Jurkat, Clone E6-1 (cell line): ENCODE measurements around the gene MAMDC4. TPM values are rescaled to one million over a fixed set of nuclear protein-coding genes. Genes with fewer than 3 reads are reported as not detected.
"Not testable (repeated sequence)": the region's sequence is repeated elsewhere in the genome, so short reads cannot be mapped to it uniquely, and the experiment has no call there.

Source experiments
- DNase-seq: peaks from one replicate; pipeline ENCODE4 v3.0.0-alpha.2; 2011; ENCODE audit warnings: low read depth, low spot score
- H3K4me3 ChIP-seq: 2 replicates; pipeline ENCODE4 v1.5.1; 2011; ENCODE audit warnings: mild to moderate bottlenecking, low read length, control low read depth, moderate library complexity
- polyA plus RNA-seq: library from polyadenylated mRNA; unstranded; fragments of >200 nt; gene quantifications from one replicate; pipeline ENCODE4 v1.2.1, GENCODE V29; 2012; ENCODE audit warnings: missing spikeins; ENCODE audit not compliant: insufficient read length, insufficient read depth

Gene MAMDC4
- polyA plus RNA-seq, result 8.0 TPM

- no peak within 1 kb of the TSS for H3K4me3 ChIP-seq
- DNase-seq, result no peak
Observed at GRCh38 chr9:136851941-136852663, at the start of gene MAMDC4. Gene MAMDC4, plus strand, starts transcription at chr9:136852346. Its CDS starts 71 bp downstream, at chr9:136852417.

- not testable (repeated sequence) for DNase-seq, H3K4me3 ChIP-seq
Observed at GRCh38 chr9:136803009-136803550, 49.1 kb upstream of the MAMDC4 start.

DNA sequence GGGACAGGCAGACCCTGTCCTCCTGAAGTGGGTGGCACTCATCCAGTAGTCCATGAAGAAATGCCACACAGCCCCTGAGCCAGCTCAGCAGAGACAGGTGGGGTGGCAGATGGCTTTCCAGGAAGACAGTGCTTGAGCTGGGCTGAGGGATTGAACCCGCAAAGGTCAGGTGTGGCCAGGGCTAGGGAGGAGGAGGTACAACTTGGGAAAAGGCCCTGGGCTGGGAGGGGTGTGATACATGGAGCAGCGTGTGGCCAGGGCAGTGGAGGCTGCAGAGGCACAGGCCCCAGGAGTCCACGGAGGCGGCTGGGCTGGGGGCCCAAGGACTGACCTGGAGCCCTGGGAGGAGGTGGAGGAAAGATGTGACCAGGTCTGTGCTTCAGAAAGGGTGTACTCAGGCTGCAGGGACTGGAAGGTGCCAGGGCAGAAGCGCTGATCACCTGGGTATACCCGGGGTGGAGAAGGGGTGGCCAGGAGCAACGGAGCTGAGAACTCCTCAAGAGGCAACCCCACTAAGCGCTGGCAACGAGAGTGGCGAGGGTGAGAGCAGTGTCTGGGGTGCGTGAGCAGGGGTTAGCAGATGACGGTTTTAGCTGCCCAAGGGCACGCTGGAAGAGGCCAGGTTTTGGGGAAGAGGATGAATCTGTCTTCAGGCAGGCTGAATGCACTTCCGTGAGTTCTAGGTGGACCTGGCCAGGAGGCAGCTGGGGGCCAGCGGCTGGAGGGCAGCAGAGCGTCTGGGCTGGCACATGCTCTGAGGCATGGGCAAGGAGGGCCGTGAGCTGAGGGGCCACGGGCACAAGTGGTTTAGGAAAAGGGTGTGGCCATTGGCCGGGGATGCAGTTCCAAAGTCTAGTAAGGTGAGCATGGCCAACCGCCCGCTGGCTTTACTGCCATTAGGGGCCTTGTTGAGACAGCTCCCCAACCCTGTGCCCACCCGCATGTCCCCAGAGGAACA lies 48.3 kb upstream of the MAMDC4 start:
- H3K4me3 ChIP-seq, result no peak overlapping the region
- no peak for DNase-seq

- DNase-seq, result no peak
Observed at GRCh38 chr9:136804509-136805206, 47.5 kb upstream of the MAMDC4 start.

DNA sequence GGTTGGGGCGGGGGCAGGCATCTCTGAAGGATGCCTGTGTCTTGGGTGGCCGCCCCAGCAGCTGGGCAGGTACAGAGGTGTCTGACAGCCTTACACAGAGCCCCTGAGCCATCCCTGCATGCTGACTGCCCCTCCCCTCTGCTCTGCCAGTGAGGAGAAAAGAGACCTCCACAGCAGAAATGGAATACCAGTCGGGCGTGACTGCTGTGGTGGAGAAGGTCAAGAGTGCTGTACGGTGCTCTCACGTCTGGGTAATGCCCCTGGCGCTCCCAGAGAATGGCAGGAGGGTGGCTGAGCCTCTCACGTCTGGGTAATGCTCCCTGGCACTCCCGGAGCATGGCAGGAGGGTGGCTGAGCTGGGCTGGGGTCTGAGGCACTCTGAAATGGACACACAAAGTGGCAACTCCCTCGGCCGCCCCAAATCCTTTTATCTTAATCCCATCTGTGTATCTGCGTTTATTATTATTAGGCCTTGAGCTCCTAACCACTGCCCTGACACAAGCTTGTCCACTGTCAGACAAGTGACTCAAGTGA lies 46.9 kb upstream of the MAMDC4 start:
- no peak for DNase-seq
- no peak overlapping the region for H3K4me3 ChIP-seq

More at GRCh38 chr9:136804509-136805206, 47.5 kb upstream of the MAMDC4 start:
- no peak overlapping the region for H3K4me3 ChIP-seq

DNA sequence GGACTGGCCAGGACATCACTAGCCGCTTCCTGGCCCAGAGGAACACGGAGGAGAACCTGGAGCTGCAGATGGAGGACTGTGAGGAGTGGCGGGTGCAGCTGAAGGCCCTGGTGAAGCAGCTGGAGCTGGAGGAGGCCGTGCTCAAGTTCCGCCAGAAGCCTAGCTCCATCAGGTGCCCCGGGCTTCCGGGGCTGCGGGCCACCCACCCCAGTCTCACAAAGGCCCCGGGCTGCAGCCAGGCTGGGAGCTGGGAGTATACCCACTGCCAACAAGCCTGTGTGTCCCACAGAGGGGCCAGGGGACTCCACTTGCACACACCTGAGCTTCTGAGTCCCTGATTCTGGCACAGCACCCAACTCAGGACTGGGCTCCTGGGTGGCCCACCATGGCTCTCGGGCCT lies 46.1 kb upstream of the MAMDC4 start:
- no peak for DNase-seq
- H3K4me3 ChIP-seq, result no peak overlapping the region

DNA sequence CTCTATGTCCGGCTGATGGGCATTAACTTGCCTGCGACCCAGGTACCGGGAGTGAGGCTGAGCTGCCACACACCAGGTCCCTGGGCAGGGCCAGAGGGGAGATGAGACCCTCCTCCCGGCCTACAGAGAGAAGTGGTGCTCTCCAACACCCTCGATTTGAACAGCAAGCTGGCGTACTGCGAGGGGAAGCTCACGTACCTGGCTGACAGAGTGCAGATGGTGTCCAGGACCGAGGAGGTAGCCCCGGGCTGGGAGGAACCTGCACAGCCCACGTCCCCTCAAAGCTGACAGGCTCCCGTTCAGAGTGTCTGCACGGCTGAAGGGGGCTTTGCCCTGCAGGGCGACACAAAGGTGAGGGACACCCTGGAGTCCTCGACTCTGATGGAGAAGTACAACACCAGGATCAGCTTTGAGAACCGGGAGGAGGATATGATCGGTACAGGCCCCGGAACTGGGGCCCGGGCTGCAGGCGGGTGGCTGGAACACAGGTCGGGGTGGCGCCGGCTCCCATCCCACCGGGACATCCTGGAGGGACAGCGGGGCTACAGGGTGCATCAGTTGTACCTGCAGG lies 45.4 kb upstream of the MAMDC4 start:
- peak overlapping the region; percentile 79 for H3K4me3 ChIP-seq
- DNase-seq, result no peak

DNA sequence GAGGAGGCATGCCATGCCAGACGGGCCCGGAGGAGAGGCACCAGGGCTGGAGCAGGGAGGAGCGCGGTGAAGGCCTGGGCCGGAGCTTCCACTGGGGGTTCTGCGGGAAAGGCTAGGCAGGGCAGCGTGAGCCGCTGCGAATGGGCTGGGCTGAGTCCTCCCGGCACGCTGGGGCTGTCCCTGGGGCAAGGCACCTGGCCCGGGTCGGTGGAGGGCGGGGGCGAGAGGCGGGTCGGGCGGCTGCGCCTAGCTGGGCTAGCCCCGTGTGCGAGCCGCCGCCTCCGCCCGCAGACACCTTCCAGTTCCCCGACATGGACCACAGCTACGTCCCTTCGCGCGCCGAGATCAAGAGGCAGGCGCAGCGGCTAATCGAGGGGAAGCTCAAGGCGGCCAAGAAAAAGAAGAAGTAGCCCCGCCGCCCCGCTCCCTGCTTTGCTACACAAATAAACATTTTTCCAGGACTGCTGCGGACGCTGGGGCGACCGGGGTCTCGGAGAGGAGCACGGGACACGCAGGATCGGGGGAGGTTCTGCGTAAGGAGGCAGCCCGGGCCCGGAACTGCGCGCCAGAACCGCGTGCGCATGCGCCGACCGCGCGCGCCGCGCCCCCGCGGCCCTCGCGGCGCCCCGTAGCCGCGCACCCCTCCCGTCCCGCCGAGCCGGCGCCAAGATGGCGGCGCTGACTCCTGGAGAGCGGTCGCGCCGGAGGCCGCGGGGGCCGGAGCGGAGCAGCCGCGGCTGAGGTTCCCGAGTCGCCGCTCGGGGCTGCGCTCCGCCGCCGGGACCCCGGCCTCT lies 44.7 kb upstream of the MAMDC4 start, which contains the start of gene RABL6:
Gene RABL6, plus strand, starts transcription at position 668 of the 794 bp plus-strand sequence. CDS start 249 bp downstream, outside the sequence.
- DNase-seq, result peak; percentile 51
- peak within 1 kb of the TSS; percentile 79 for H3K4me3 ChIP-seq

DNA sequence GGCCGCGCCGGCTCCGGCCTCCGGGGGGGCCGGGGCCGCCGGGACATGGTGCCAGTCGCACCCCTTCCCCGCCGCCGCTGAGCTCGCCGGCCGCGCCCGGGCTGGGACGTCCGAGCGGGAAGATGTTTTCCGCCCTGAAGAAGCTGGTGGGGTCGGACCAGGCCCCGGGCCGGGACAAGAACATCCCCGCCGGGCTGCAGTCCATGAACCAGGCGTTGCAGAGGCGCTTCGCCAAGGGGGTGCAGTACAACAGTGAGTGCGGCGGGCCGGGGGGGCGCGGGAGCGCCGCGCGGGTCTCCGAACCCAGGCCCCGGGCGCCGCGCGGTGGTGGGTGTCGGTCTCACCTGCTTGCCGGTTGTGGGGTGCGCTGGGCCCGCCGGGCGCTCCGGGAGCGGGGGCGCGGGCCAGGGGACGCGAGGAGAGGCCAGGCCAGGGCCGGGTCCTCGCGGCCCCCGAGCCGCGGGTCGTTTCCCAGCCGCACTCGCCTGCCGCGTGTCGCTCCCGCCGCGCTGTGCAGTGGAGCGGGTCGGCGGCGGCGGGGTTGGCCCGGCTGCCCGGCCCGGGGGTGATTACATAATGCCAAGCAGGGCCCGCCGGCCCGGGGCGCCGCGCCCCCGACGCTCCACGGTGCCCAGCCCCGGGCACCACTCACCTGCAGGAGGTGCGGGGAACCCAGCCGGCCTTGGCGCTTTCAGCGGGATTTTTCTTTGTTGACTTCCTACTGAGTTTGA lies 43.9 kb upstream of the MAMDC4 start:
- no peak for DNase-seq
- H3K4me3 ChIP-seq, result peak overlapping the region; percentile 79

DNA sequence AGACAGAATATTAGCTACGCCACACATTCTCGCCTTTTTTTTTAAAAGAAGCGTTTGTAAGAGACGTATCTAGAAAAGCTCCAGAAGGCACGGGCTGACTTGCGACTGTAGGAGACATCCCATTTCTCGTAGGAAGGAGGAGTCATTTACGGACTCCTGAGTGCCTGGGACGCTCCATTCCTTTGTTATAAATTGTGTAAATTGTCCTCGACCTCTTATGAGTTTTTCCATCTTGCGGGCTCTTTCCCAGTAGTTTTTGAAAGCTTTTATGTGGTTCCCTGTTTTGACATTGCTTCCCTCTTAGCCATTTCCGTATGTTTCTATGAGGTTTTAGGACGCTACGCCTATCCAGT lies 43.4 kb upstream of the MAMDC4 start:
- peak overlapping the region; percentile 79 for H3K4me3 ChIP-seq
- DNase-seq, result no peak

- DNase-seq, result no peak
- no peak overlapping the region for H3K4me3 ChIP-seq
Observed at GRCh38 chr9:136814725-136815421, 37.3 kb upstream of the MAMDC4 start.

DNA sequence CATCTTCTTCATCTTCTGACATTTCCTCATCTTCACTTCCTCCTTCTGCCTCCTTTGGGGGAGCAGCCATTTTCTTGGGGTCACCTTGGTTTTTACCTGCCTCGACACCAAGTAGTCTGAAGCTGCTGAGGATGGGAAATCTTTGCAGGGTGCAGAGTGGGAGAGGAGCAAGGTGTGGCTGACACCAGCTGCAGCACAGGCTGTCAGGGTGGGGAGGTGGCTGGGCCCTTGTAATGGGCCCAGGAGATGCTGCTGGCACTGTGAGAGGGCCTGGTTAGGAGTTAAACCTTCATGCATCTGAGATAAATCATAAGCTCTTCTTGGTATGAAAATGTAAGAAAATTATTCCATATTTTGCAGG lies 36.7 kb upstream of the MAMDC4 start:
- no peak overlapping the region for H3K4me3 ChIP-seq
- DNase-seq, result no peak

GRCh38 chr9:136820971-136821825 lies 30.9 kb upstream of the MAMDC4 start:
- no peak overlapping the region for H3K4me3 ChIP-seq
- DNase-seq, result no peak

- H3K4me3 ChIP-seq, result no peak overlapping the region
- no peak for DNase-seq
Observed at GRCh38 chr9:136821826-136822544, 30.2 kb upstream of the MAMDC4 start.
